GM12878 (cell line): ENCODE data around the gene SRP14. TPM values are rescaled to one million over a fixed set of nuclear protein-coding genes. Genes with fewer than 3 reads are reported as not detected.
A peak's percentile ranks its signal among the peaks of the same experiment; 100 is the strongest.

Experiments
- ATAC-seq: fragments of 200-7000 bp; cut with Tn5 transposase; 3 replicates; pipeline ENCODE4 v1.9.1; 2020; ENCODE audit warnings: mild to moderate bottlenecking, moderate library complexity
- BruUV-seq: library from RNA; stranded (reverse); fragments of 400-500 nt; replicated peaks from 2 replicates; lab custom pipeline; 2021; lab: Mats Ljungman, UMichigan
- CTCF ChIA-PET: fragments of 300-600 bp; sonication (Branson Sonifier 250); formaldehyde crosslinking; extraction: SDS; loops from one replicate; lab custom pipeline; 2021; ENCODE audit warnings: inconsistent platforms; lab: Yijun Ruan, JAX
- POLR2A ChIA-PET: fragments of 350-600 bp; formaldehyde crosslinking; extraction: SDS; loops from one replicate; lab custom pipeline; 2021; ENCODE audit warnings: inconsistent platforms; lab: Charles Lee
- RAD21 ChIA-PET: fragments of 300-600 bp; sonication (Branson Sonifier 250); formaldehyde crosslinking; loops from one replicate; lab custom pipeline; 2023; ENCODE audit warnings: antibody characterized with exemption; ENCODE audit not compliant: unreplicated experiment; lab: Charles Lee
- SMC1A ChIA-PET: fragments of 300-600 bp; sonication (Branson Sonifier 250); formaldehyde crosslinking; loops from one replicate; lab custom pipeline; 2023; ENCODE audit not compliant: unreplicated experiment, uncharacterized antibody; lab: Charles Lee
- DNase-seq: peaks from one replicate; pipeline ENCODE4 v3.0.0-alpha.2; 2011; ENCODE audit warnings: low read depth, low spot score
- FAIRE-seq: peaks from 3 replicates; lab custom pipeline; 2011; peaks lifted over from hg19 to GRCh38; lab: Jason Lieb, UNC
- H2AFZ ChIP-seq: 2 replicates; pipeline ENCODE4 v1.6.0; 2011; ENCODE audit warnings: low read depth, low read length, control low read depth; ENCODE audit not compliant: control insufficient read depth
- H3K27ac ChIP-seq: 2 replicates; pipeline ENCODE4 v1.5.1; 2011; ENCODE audit warnings: control low read depth; ENCODE audit not compliant: control insufficient read depth, insufficient read depth
- H3K27me3 ChIP-seq, 2 experiments: replicated peaks in 1 of 2; 2 replicates each; pipeline versions ENCODE4 v1.6.0 to v1.6.1; 2011; ENCODE audit warnings: low read length in 1 of 2; ENCODE audit not compliant: control insufficient read depth in 2 of 2, insufficient read depth in 2 of 2
- H3K36me3 ChIP-seq, 2 experiments: 2 replicates each; pipeline ENCODE4 v1.5.1; 2011; ENCODE audit warnings: low read length in 1 of 2; ENCODE audit not compliant: control insufficient read depth in 2 of 2, insufficient read depth in 2 of 2
- H3K4me1 ChIP-seq: 2 replicates; pipeline ENCODE4 v1.6.1; 2011; ENCODE audit warnings: mild to moderate bottlenecking, low read length, moderate library complexity, mixed read lengths; ENCODE audit not compliant: control insufficient read depth, insufficient read depth
- H3K4me2 ChIP-seq: 2 replicates; pipeline ENCODE4 v1.6.0; 2011; ENCODE audit warnings: control low read depth; ENCODE audit not compliant: control insufficient read depth, insufficient read depth
- H3K4me3 ChIP-seq: fragments of 200-600 bp; sonication (generic); 2 replicates; pipeline ENCODE4 v1.5.1; 2016
- H3K79me2 ChIP-seq: 2 replicates; pipeline ENCODE4 v1.6.0; 2011; ENCODE audit warnings: low read length; ENCODE audit not compliant: control insufficient read depth, insufficient read depth
- H3K9ac ChIP-seq: 2 replicates; pipeline ENCODE4 v1.8.0; 2011; ENCODE audit warnings: low read length, control low read depth, mixed read lengths; ENCODE audit not compliant: control insufficient read depth, insufficient read depth
- H3K9me3 ChIP-seq: replicated peaks from 3 replicates; pipeline ENCODE4 v1.5.1; 2011; ENCODE audit warnings: mild to moderate bottlenecking, low read length; ENCODE audit not compliant: control insufficient read depth, insufficient read depth
- H4K20me1 ChIP-seq: 2 replicates; pipeline ENCODE4 v1.6.0; 2011; ENCODE audit not compliant: control insufficient read depth, insufficient read depth
- BACH1 ChIP-seq: fragments of 450-650 bp; IDR thresholded peaks from 2 replicates; pipeline ENCODE4 v1.6.1; 2017; ENCODE audit warnings: mild to moderate bottlenecking, borderline replicate concordance
- EED ChIP-seq: sonication (generic); IDR thresholded peaks from 2 replicates; pipeline ENCODE4 v1.6.1; 2016; ENCODE audit warnings: antibody characterized with exemption, low read depth
- EGR1 ChIP-seq, 2 experiments: IDR thresholded peaks; 1 replicate in 1 of 2; 2 replicates in 1 of 2; pipeline ENCODE4 v1.6.1; 2011 to 2012; ENCODE audit warnings: low read depth in 2 of 2, low read length in 2 of 2, borderline replicate concordance in 1 of 2, mild to moderate bottlenecking in 1 of 2, moderate library complexity in 1 of 2
- MAX ChIP-seq: IDR thresholded peaks from 2 replicates; pipeline ENCODE4 v1.6.1; 2012; ENCODE audit warnings: low read depth, low read length, improper control_type of control experiment
- MLLT1 ChIP-seq: fragments of 450-650 bp; IDR thresholded peaks from 2 replicates; pipeline ENCODE4 v1.6.1; 2016; ENCODE audit warnings: mild to moderate bottlenecking
- NFYA ChIP-seq: IDR thresholded peaks from 2 replicates; pipeline ENCODE4 v1.6.1; 2011; ENCODE audit warnings: low read depth, mild to moderate bottlenecking, low read length, improper control_type of control experiment, borderline replicate concordance
- NR2F1 ChIP-seq: fragments of 450-650 bp; conservative IDR thresholded peaks from 2 replicates; pipeline ENCODE4 v1.6.1; 2017; ENCODE audit warnings: mild to moderate bottlenecking
- POLR2AphosphoS2 ChIP-seq: IDR thresholded peaks from 2 replicates; pipeline ENCODE4 v1.6.1; 2011; ENCODE audit warnings: low read depth, mild to moderate bottlenecking, low read length, improper control_type of control experiment, moderate library complexity
- SPI1 ChIP-seq: IDR thresholded peaks from 2 replicates; pipeline ENCODE4 v1.6.1; 2011; ENCODE audit warnings: low read depth, mild to moderate bottlenecking, low read length, moderate library complexity, borderline replicate concordance; ENCODE audit not compliant: insufficient read depth
- SREBF1 ChIP-seq: IDR thresholded peaks from 2 replicates; pipeline ENCODE4 v1.6.1; 2012; ENCODE audit warnings: mild to moderate bottlenecking, low read length
- TCF12 ChIP-seq: IDR thresholded peaks from 2 replicates; pipeline ENCODE4 v1.6.1; 2011; ENCODE audit warnings: low read depth, mild to moderate bottlenecking, low read length
- TCF3 ChIP-seq: IDR thresholded peaks from 2 replicates; pipeline ENCODE4 v1.6.1; 2012; ENCODE audit warnings: low read depth, mild to moderate bottlenecking, low read length, borderline replicate concordance; ENCODE audit not compliant: insufficient read depth
- YY1 ChIP-seq: IDR thresholded peaks from 2 replicates; pipeline ENCODE4 v1.6.1; 2011; ENCODE audit warnings: low read depth, mild to moderate bottlenecking, low read length
- ZBED1 ChIP-seq: IDR thresholded peaks from 2 replicates; pipeline ENCODE4 v1.6.1; 2016; ENCODE audit warnings: borderline replicate concordance
- ZNF207 ChIP-seq: fragments of 450-650 bp; IDR thresholded peaks from 2 replicates; pipeline ENCODE4 v1.6.1; 2014; ENCODE audit warnings: antibody characterized with exemption, mild to moderate bottlenecking, borderline replicate concordance
- WGBS: methylation state at CpG from one replicate; pipeline ENCODE4 v1.1.6; 2016; ENCODE audit warnings: low lambda C conversion rate; ENCODE audit not compliant: insufficient replicate concordance, insufficient coverage; ENCODE audit errors: missing lambda C conversion rate; 5-methylcytosine and 5-hydroxymethylcytosine counted together
- in situ Hi-C: fragments of 300-500 bp; cut with MboI; formaldehyde crosslinking; loops from 9 replicates; pipeline ENCODE4 v1.14.3; 2018; ENCODE audit warnings: mixed read lengths
- intact Hi-C: fragments of 100-400 bp; cut with micrococcal nuclease; formaldehyde crosslinking; loops from one replicate; pipeline ENCODE4 v1.14.2; 2022; ENCODE audit not compliant: unreplicated experiment
- polyA plus RNA-seq, 11 experiments: library from polyadenylated mRNA; depleted of rRNA in 4 of 11; unstranded in 6 of 11; stranded (reverse) in 5 of 11; fragments of >200 nt; fragmentation: Nextera tagmentation in 4 of 11; fragmentation: Illumina TruSeq in 1 of 11; extraction: Ambion mirVana in 4 of 11; extraction: Trizol in 1 of 11; gene quantifications; 1 replicate in 1 of 11; 2 replicates in 10 of 11; pipeline versions ENCODE4 v1.2.1 to v1.2.3, GENCODE V29; 2011 to 2016; ENCODE audit warnings: inconsistent platforms in 2 of 11, missing spikeins in 2 of 11, low read depth in 1 of 11
- total RNA-seq, 4 experiments: library from RNA; depleted of rRNA in 3 of 4; stranded (reverse); fragments of >200 nt in 3 of 4; fragmentation: Illumina TruSeq in 1 of 4; extraction: Trizol in 1 of 4; gene quantifications; 2 replicates each; pipeline versions ENCODE4 v1.2.1 to v1.2.3, GENCODE V29; 2013 to 2021

SRP14 gene
- total and polyA plus RNA-seq, 10 of the 15 experiments (the other 5 are each of a cell fraction or from before 2014, with no cell fraction given) = 141 to 1,182 (median 493) TPM

- no peak for TF ChIP-seq ZNF207
- TF ChIP-seq NFYA = no peak
- TF ChIP-seq, all 136 proteins: peak for 0
Measured at GRCh38 chr15:40048926-40049475, 10.0 kb upstream of the SRP14 start (continued).

- WGBS = 10% methylated on average over 10 of the region's 10 CpGs
- no peak overlapping the region for H3K4me3 ChIP-seq
- DNase-seq = no peak
- peak overlapping the region; percentile 92 for H3K27ac ChIP-seq
- peaks cover 67% of the 10 kb centered on the region for H3K4me1 ChIP-seq
- peak; percentile 80 for FAIRE-seq
- peak overlapping the region; percentile 60 for H2AFZ ChIP-seq
- no peaks in the 10 kb centered on the region for H3K9me3 ChIP-seq
- peak; percentile 9 for ATAC-seq
- TF ChIP-seq EGR1 (IDR thresholded peaks at IDR 0.05; ENCODE audit: borderline replicate concordance in 1 of 2, low read depth in 2 of 2, low read length in 2 of 2) = peak in 1 of 2 experiments; percentile 40; a peak in 1 of 3 replicates
- no peak for TF ChIP-seq SREBF1
- peak; percentile 46; the same call in 1 of the 2 replicates for TF ChIP-seq SPI1
- peak; percentile 51; the same call in 1 of the 2 replicates for TF ChIP-seq MLLT1
- peak; percentile 38 for TF ChIP-seq EED
- TF ChIP-seq MAX = peak; percentile 24; the same call in 1 of the 2 replicates
- TF ChIP-seq TCF3 = 0 out of 2 replicates have a peak, but pooled peaks have one; percentile 38
- no peak; the same call in 1 of the 2 replicates for TF ChIP-seq YY1
- TF ChIP-seq ZBED1 = no peak
- TF ChIP-seq TCF12 = 0 out of 2 replicates have a peak, but pooled peaks have one; percentile 50
- peak; percentile 24; the same call in 1 of the 2 replicates for TF ChIP-seq BACH1
- 0 out of 2 replicates have a peak, but pooled peaks have one; percentile 12 for TF ChIP-seq NR2F1
- TF ChIP-seq POLR2AphosphoS2 = 0 out of 2 replicates have a peak, but pooled peaks have one; percentile 36
- ChIA-PET POLR2A (interaction anchor here (0.5 to 8.0 kb wide), 13 partner anchors 9 to 119 kb away, joined by 3 to 307 read pairs (median 6); partner anchors contain the start of genes BMF, BUB1B and SRP14), SMC1A (interaction anchor here (0.7 to 23.0 kb wide), 18 partner anchors 7 to 262 kb away, joined by 3 to 1082 read pairs (median 12); partner anchors contain the start of genes BMF and BUB1B), RAD21 (interaction anchor here (0.5 to 8.5 kb wide), 14 partner anchors 10 to 261 kb away, joined by 3 to 903 read pairs (median 14); partner anchors contain the start of genes BMF, BUB1B and SRP14), CTCF (interaction anchor here (0.6 to 11.8 kb wide), 24 partner anchors 9 to 359 kb away, joined by 3 to 776 read pairs (median 8); partner anchors contain the start of genes BMF, BUB1B, PAK6 and SRP14)
- in situ Hi-C loops = loop anchor here (5.0 to 10.0 kb wide), 3 partner anchors 119 to 224 kb away; no protein-coding TSS in a partner anchor
- H3K9ac ChIP-seq = peak overlapping the region; percentile 68
- BruUV-seq = no TSS peak
- H4K20me1 ChIP-seq = no peaks in the 10 kb centered on the region
- intact Hi-C loops = loop anchor here (5.0 kb wide), 1 partner anchor 134 kb away; no protein-coding TSS in a partner anchor
- H3K79me2 ChIP-seq = peaks cover 2% of the 10 kb centered on the region; the same call in 1 of the 2 replicates
- H3K27me3 ChIP-seq = no peaks in the 10 kb centered on the region
- no peaks in the 10 kb centered on the region; a peak in 1 of 4 replicates for H3K36me3 ChIP-seq
- H3K4me2 ChIP-seq = peak overlapping the region; percentile 95
Measured at GRCh38 chr15:40048211-40048792, 9.3 kb upstream of the SRP14 start.
